Measurements from ENCODE around the gene MAPK12. TPM values are rescaled to one million over a fixed set of nuclear protein-coding genes. Genes with fewer than 3 reads are reported as not detected.

The MAPK12 gene
- total RNA-seq, 1 donor from 2014 or later, result 88.5 TPM

DNA sequence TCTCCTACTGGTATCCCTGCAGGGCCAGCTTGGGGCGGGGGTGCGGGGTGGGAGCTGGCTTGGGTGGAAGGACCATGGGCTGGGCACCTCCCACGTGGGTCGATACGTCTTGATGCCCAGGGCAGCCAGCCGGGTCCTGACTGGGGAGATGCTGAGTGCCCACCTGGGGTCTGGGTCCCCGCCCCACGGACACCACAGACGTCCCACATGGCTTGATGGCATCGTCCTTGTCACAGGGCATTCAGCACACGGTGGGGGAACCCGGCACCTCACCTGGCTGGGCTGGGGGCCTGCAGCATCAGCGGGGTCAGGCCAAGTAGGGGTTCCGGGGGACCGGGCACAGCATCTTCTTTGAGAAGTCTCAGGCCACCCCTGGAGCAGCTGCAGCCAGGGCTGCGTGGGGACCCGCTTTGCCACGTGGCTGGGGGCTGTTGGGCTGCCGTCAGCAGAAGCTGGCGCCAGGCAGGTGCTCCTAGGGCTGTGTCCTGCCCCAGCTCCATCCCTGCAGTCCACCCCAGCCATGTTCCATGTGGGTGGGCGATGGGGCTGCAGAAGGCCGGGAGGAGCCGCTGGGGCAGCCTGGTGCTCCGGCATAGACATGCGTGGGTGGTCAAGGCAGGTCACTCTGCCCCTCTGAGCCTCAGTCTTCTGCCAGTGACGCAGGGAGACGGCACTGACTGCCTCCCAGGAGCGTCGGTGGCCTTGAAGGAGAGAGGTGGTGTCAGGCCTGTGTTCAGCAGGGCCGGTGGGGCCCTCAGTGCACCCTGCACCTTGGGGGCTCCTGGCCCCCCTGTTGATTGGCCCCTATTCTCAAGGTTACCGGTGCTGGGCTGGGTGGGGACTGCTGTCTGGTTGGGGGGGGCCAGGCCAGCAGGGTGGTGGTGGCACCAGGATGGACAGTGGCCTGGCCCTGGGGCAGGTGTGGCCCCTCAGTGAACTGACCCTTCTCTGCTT lies 52.3 kb downstream of the MAPK12 start:
- Mint-ChIP-seq H3K36me3 (ENCODE audit: unreplicated experiment) (peaks cover 18% of the 10 kb centered on the region), H3K4me3 (ENCODE audit: unreplicated experiment) (no peak overlapping the region), H3K27ac (ENCODE audit: unreplicated experiment) (no peak overlapping the region), H3K27me3 (ENCODE audit: unreplicated experiment) (peaks cover 9% of the 10 kb centered on the region), H3K9me3 (ENCODE audit: unreplicated experiment) (peaks cover 13% of the 10 kb centered on the region), H3K4me1 (ENCODE audit: low read depth, unreplicated experiment) (peaks cover 7% of the 10 kb centered on the region)
- DNase-seq, result no peak
- TF ChIP-seq, protein P1, sequence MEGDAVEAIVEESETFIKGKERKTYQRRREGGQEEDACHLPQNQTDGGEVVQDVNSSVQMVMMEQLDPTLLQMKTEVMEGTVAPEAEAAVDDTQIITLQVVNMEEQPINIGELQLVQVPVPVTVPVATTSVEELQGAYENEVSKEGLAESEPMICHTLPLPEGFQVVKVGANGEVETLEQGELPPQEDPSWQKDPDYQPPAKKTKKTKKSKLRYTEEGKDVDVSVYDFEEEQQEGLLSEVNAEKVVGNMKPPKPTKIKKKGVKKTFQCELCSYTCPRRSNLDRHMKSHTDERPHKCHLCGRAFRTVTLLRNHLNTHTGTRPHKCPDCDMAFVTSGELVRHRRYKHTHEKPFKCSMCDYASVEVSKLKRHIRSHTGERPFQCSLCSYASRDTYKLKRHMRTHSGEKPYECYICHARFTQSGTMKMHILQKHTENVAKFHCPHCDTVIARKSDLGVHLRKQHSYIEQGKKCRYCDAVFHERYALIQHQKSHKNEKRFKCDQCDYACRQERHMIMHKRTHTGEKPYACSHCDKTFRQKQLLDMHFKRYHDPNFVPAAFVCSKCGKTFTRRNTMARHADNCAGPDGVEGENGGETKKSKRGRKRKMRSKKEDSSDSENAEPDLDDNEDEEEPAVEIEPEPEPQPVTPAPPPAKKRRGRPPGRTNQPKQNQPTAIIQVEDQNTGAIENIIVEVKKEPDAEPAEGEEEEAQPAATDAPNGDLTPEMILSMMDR (IDR thresholded peaks at IDR 0.05; ENCODE audit: partially characterized antibody, unreplicated experiment), result no peak

DNA sequence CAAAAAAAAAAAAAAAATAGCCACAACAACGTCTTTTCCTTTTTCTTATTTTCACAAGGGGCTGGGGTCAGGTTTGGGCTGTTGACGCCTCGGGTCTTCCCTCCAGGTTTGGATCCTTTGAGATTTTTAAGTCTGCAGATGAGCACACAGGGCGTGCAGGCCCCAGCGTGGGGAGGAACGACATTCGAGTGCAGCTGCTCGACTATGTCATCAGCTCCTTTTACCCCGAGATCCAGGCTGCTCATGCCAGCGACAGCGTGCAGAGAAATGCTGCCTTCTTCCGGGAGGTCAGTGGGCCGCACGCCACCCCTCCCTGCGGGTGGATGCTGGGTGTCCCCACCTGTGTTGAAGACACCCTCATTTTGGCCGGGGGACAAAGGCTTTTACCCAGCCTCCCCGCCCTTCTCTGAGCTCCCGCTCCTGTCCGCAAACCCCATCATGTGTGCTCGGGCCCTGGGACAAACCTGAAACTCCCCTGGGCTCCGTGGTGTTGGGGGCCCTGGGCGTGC lies 53.0 kb downstream of the MAPK12 start:
- Mint-ChIP-seq H3K36me3 (ENCODE audit: unreplicated experiment) (peaks cover 23% of the 10 kb centered on the region), H3K4me3 (ENCODE audit: unreplicated experiment) (no peak overlapping the region), H3K27ac (ENCODE audit: unreplicated experiment) (peak overlapping the region; percentile 84), H3K9me3 (ENCODE audit: unreplicated experiment) (peaks cover 12% of the 10 kb centered on the region), H3K4me1 (ENCODE audit: low read depth, unreplicated experiment) (peaks cover 7% of the 10 kb centered on the region), H3K27me3 (ENCODE audit: unreplicated experiment) (peaks cover 7% of the 10 kb centered on the region)
- no peak for DNase-seq
- TF ChIP-seq, protein P1 (IDR thresholded peaks at IDR 0.05; ENCODE audit: partially characterized antibody, unreplicated experiment), result no peak

DNA sequence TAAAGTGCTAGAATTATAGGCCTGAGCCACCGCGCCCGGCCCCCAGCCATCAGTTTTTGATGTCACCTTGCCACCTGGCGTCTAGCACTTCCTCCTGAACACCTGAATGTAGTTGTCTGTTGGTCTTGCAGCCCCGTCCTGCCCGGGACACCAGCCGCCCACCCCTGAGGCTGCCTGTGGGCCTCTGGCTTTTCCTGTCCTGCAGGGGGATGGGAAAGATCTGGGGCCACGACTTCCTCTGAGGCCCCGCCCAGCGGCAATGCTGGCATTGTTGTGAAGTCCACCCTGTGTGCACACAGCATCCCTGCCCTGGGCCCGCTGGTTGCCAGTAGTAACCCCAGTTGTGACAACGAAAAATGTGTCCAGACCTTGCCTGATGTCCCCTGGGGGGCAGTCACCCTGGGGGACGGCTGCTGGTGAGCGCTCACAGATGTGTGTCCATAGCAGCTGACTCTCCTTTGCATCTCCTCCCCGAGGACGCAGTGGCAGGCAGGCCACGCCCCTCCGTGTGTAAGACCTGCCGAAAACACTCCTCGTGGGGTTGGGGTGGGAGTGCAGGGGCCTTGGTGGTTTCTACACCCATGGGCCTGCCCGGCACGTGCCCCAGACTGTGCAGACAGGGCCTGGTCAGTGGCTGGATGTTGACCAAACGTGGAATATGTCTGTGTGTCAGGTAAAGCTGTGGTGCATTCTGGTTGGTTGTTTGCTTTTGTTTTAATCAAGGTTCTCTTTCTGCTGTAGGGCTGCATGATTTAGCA lies 53.9 kb downstream of the MAPK12 start:
- Mint-ChIP-seq H3K9me3 (ENCODE audit: unreplicated experiment) (peaks cover 13% of the 10 kb centered on the region), H3K4me3 (ENCODE audit: unreplicated experiment) (no peak overlapping the region), H3K4me1 (ENCODE audit: low read depth, unreplicated experiment) (peaks cover 9% of the 10 kb centered on the region), H3K36me3 (ENCODE audit: unreplicated experiment) (peaks cover 19% of the 10 kb centered on the region), H3K27me3 (ENCODE audit: unreplicated experiment) (peaks cover 8% of the 10 kb centered on the region), H3K27ac (ENCODE audit: unreplicated experiment) (peak overlapping the region; percentile 53)
- peak; percentile 59 for DNase-seq
- TF ChIP-seq, protein P1 (IDR thresholded peaks at IDR 0.05; ENCODE audit: partially characterized antibody, unreplicated experiment), result no peak

DNA sequence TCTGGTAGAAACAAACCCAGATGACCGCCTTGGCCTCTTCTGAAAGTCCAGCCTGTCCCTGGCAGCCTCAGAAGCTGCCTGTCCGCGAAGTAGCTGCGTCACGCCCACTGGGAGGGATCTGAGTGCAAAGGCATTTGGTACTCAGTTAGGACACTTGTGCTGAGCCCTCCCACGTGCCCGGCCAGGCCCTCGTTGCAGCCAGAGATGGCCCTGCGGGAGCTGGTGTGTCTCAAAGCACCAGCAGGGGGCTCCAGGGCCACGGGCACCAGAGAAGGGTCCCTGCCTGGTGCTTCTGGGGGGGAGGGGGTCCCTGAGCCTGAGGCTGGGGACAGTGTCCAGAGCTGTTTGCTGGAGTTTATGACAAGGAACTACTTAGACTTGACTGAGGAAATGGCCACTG lies 54.9 kb downstream of the MAPK12 start:
- H3K4me1 Mint-ChIP-seq (ENCODE audit: low read depth, unreplicated experiment), result peaks cover 15% of the 10 kb centered on the region
- peaks cover 15% of the 10 kb centered on the region for H3K27me3 Mint-ChIP-seq (ENCODE audit: unreplicated experiment)
- no peak for DNase-seq
- TF ChIP-seq, protein P1 (IDR thresholded peaks at IDR 0.05; ENCODE audit: partially characterized antibody, unreplicated experiment), result peak; percentile 44
- H3K36me3 Mint-ChIP-seq (ENCODE audit: unreplicated experiment), result peaks cover 13% of the 10 kb centered on the region
- H3K27ac Mint-ChIP-seq (ENCODE audit: unreplicated experiment), result no peak overlapping the region
- H3K9me3 Mint-ChIP-seq (ENCODE audit: unreplicated experiment), result peaks cover 21% of the 10 kb centered on the region
- no peak overlapping the region for H3K4me3 Mint-ChIP-seq (ENCODE audit: unreplicated experiment)

Data from glutamatergic neuron (in vitro differentiated cells).